Tibial nerve (tissue), 4 donors: ENCODE data around the gene THRAP3.
A peak's percentile ranks its signal among the peaks of the same experiment; 100 is the strongest.

ENCODE experiments used
- EP300 ChIP-seq, 2 donors: sonication (generic); formaldehyde crosslinking; IDR thresholded peaks; one replicate each; pipeline ENCODE4 v1.6.1; 2017; ENCODE audit warnings: antibody characterized with exemption in 2 of 2, mild to moderate bottlenecking in 1 of 2
- POLR2A ChIP-seq, 2 donors: fragments of 450-650 bp; IDR thresholded peaks; one replicate each; pipeline ENCODE4 v1.6.1; 2017; ENCODE audit warnings: antibody characterized with exemption in 2 of 2, mild to moderate bottlenecking in 2 of 2, moderate library complexity in 2 of 2
- TF ChIP-seq, protein P1 (sequence below), 5 experiments: fragments of 200-600 bp in 3 of 5; fragments of 450-650 bp in 2 of 5; sonication (generic) in 3 of 5; IDR thresholded peaks; one replicate each; pipeline ENCODE4 v1.5.1; 2016 to 2019; ENCODE audit warnings: antibody characterized with exemption in 5 of 5, mild to moderate bottlenecking in 3 of 5, moderate library complexity in 2 of 5

DNA sequence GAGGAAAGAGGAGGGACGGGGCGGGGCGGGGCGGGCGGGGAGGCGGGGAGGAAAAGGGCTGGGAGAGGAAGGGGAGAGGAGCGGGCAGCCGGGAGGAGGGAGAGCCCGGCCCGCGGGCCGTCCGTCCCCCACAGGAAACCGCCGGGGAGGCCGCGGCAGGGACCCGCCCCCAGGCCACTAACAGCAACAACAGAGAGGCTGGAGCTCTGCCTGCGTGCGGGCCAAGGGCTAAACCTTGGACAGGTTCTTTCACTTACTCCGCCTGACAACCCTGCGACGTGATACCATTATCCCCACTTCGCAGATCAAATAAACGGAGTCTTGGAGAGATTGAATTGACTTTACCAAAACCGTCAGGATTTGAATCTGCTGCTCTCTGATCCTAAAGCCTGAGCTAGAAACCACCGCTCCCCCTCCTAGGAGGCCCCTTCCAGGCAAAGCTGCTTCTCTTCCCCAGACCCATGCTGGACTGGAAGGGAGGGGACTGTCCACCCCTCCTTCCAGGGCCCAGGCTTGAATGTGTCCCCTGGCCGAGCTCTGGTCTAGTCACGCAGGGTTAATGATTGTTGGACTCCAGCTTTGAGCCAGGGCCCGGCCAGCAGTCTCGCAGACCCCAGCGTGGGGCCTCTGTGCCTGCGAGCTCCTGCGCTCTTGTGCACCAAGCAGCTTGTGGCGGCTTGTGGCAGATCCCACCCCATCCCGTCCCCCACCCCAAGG is 99.6 kb downstream of the THRAP3 start, which contains the start of gene EVA1B:
- TF ChIP-seq, protein P1, sequence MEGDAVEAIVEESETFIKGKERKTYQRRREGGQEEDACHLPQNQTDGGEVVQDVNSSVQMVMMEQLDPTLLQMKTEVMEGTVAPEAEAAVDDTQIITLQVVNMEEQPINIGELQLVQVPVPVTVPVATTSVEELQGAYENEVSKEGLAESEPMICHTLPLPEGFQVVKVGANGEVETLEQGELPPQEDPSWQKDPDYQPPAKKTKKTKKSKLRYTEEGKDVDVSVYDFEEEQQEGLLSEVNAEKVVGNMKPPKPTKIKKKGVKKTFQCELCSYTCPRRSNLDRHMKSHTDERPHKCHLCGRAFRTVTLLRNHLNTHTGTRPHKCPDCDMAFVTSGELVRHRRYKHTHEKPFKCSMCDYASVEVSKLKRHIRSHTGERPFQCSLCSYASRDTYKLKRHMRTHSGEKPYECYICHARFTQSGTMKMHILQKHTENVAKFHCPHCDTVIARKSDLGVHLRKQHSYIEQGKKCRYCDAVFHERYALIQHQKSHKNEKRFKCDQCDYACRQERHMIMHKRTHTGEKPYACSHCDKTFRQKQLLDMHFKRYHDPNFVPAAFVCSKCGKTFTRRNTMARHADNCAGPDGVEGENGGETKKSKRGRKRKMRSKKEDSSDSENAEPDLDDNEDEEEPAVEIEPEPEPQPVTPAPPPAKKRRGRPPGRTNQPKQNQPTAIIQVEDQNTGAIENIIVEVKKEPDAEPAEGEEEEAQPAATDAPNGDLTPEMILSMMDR (IDR thresholded peaks at IDR 0.05): no peak
- TF ChIP-seq EP300 (IDR thresholded peaks at IDR 0.05): peak in 1 of 2 donors; percentile 12
- peak in 1 of 2 donors; percentile 7 for TF ChIP-seq POLR2A (IDR thresholded peaks at IDR 0.05)
